HG02763 (cell line): ENCODE results near the gene SH2B3.
A peak's percentile ranks its signal among the peaks of the same experiment; 100 is the strongest.

ENCODE experiments used
- ATAC-seq: cut with Tn5 transposase; IDR thresholded peaks from one replicate; pipeline ENCODE4 v1.9.1; 2021; ENCODE audit warnings: mild to moderate bottlenecking, moderate library complexity; ENCODE audit not compliant: unreplicated experiment

The SH2B3 gene

GRCh38 chr12:111426344-111427185 lies 20.8 kb downstream of the SH2B3 start:
- no peak for ATAC-seq

- no peak for ATAC-seq
Observed at GRCh38 chr12:111427417-111428074, 21.8 kb downstream of the SH2B3 start.

GRCh38 chr12:111428081-111428727 lies 22.5 kb downstream of the SH2B3 start:
- ATAC-seq, result no peak

- no peak for ATAC-seq
Observed at GRCh38 chr12:111428728-111429175, 23.0 kb downstream of the SH2B3 start.

GRCh38 chr12:111429828-111430432 lies 24.2 kb downstream of the SH2B3 start:
- ATAC-seq, result no peak

GRCh38 chr12:111430433-111431353 lies 25.0 kb downstream of the SH2B3 start:
- no peak for ATAC-seq

GRCh38 chr12:111431772-111432171 lies 26.0 kb downstream of the SH2B3 start:
- ATAC-seq, result no peak

- no peak for ATAC-seq
Observed at GRCh38 chr12:111434049-111434448, 28.3 kb downstream of the SH2B3 start.

- ATAC-seq, result peak; percentile 69
Observed at GRCh38 chr12:111434680-111435338, 29.1 kb downstream of the SH2B3 start.

GRCh38 chr12:111435661-111436201 lies 30.0 kb downstream of the SH2B3 start:
- no peak for ATAC-seq

- ATAC-seq, result no peak
Observed at GRCh38 chr12:111436266-111436665, 30.5 kb downstream of the SH2B3 start.

- no peak for ATAC-seq
Observed at GRCh38 chr12:111436811-111437210, 31.1 kb downstream of the SH2B3 start.

GRCh38 chr12:111437816-111438454 lies 32.2 kb downstream of the SH2B3 start:
- ATAC-seq, result no peak

GRCh38 chr12:111438481-111438880 lies 32.8 kb downstream of the SH2B3 start:
- ATAC-seq, result no peak

GRCh38 chr12:111439657-111440151 lies 34.0 kb downstream of the SH2B3 start:
- no peak for ATAC-seq

- no peak for ATAC-seq
Observed at GRCh38 chr12:111440152-111440551, 34.4 kb downstream of the SH2B3 start.

- ATAC-seq, result no peak
Observed at GRCh38 chr12:111440631-111441030, 34.9 kb downstream of the SH2B3 start.

GRCh38 chr12:111441107-111441928 lies 35.6 kb downstream of the SH2B3 start:
- ATAC-seq, result no peak
